ENCODE results near the gene TBXAS1. TPM values are rescaled to one million over a fixed set of nuclear protein-coding genes. Genes with fewer than 3 reads are reported as not detected.

The TBXAS1 gene
- total RNA-seq, 4 donors from 2014 or later: 9.8 to 31.3 (median 13.5) TPM

GRCh38 chr7:139887992-139888481 lies 59.0 kb downstream of the TBXAS1 start:
- Histone ChIP-seq H3K4me1 (no peaks in the 10 kb centered on the region), H3K9me3 (no peaks in the 10 kb centered on the region), H3K27ac (replicated peaks in 1 of 4) (no peak overlapping the region), H3K4me3 (no peak overlapping the region), H3K36me3 (no peaks in the 10 kb centered on the region), H3K27me3 (no peaks in the 10 kb centered on the region)
- peak; percentile 26 for DNase-seq (ENCODE audit: extremely low spot score)
- intact Hi-C loops (cut with DNase I): no loop called here
- no peak for TF ChIP-seq POLR2A (IDR thresholded peaks at IDR 0.05; ENCODE audit: low read depth)
- no peak for TF ChIP-seq POLR2AphosphoS5 (IDR thresholded peaks at IDR 0.05)
- TF ChIP-seq EP300 (IDR thresholded peaks at IDR 0.05): no peak
- no peak for TF ChIP-seq CTCF (IDR thresholded peaks at IDR 0.05)
- WGBS: 84% methylated on average over 5 of the region's 5 CpGs

- Histone ChIP-seq H3K27me3 (no peaks in the 10 kb centered on the region), H3K4me3 (no peak overlapping the region), H3K9me3 (no peaks in the 10 kb centered on the region), H3K36me3 (no peaks in the 10 kb centered on the region), H3K27ac (replicated peaks in 1 of 4) (no peak overlapping the region), H3K4me1 (no peaks in the 10 kb centered on the region)
- peak; percentile 12 for DNase-seq (ENCODE audit: extremely low spot score)
- WGBS: 93% methylated on average over 5 of the region's 5 CpGs
- TF ChIP-seq POLR2AphosphoS5 (IDR thresholded peaks at IDR 0.05) (no peak), EP300 (IDR thresholded peaks at IDR 0.05) (no peak), CTCF (IDR thresholded peaks at IDR 0.05) (no peak), POLR2A (IDR thresholded peaks at IDR 0.05; ENCODE audit: low read depth) (no peak)
- intact Hi-C loops (cut with DNase I): no loop called here
These were observed 60.3 kb downstream of the TBXAS1 start for GRCh38 chr7:139889186-139889871.

GRCh38 chr7:139893461-139893860 lies 64.4 kb downstream of the TBXAS1 start:
- 80% methylated on average over 1 of the region's 1 CpG for WGBS
- TF ChIP-seq CTCF (IDR thresholded peaks at IDR 0.05): no peak
- no peak for TF ChIP-seq EP300 (IDR thresholded peaks at IDR 0.05)
- no peak for TF ChIP-seq POLR2A (IDR thresholded peaks at IDR 0.05; ENCODE audit: low read depth)
- TF ChIP-seq POLR2AphosphoS5 (IDR thresholded peaks at IDR 0.05): no peak

GRCh38 chr7:139893999-139894398 lies 64.9 kb downstream of the TBXAS1 start:
- no peaks in the 10 kb centered on the region for H3K9me3 ChIP-seq
- H3K27me3 ChIP-seq: no peaks in the 10 kb centered on the region
- no peaks in the 10 kb centered on the region for H3K36me3 ChIP-seq
- H3K4me3 ChIP-seq: no peak overlapping the region
- no peak for TF ChIP-seq POLR2A (IDR thresholded peaks at IDR 0.05; ENCODE audit: low read depth)
- TF ChIP-seq CTCF (IDR thresholded peaks at IDR 0.05): no peak
- no peak for TF ChIP-seq POLR2AphosphoS5 (IDR thresholded peaks at IDR 0.05)
- TF ChIP-seq EP300 (IDR thresholded peaks at IDR 0.05): no peak
- no peak overlapping the region for H3K27ac ChIP-seq (replicated peaks in 1 of 4)
- intact Hi-C loops (cut with DNase I): no loop called here
- H3K4me1 ChIP-seq: no peaks in the 10 kb centered on the region
- 79% methylated on average over 3 of the region's 4 CpGs for WGBS
- peak; percentile 39 for DNase-seq (ENCODE audit: extremely low spot score)

More at GRCh38 chr7:139893461-139893860, 64.4 kb downstream of the TBXAS1 start:
- Histone ChIP-seq H3K27me3 (no peaks in the 10 kb centered on the region), H3K4me3 (no peak overlapping the region), H3K9me3 (no peaks in the 10 kb centered on the region), H3K27ac (replicated peaks in 1 of 4) (no peak overlapping the region), H3K4me1 (no peaks in the 10 kb centered on the region), H3K36me3 (no peaks in the 10 kb centered on the region)
- intact Hi-C loops (cut with DNase I): no loop called here
- no peak for DNase-seq (ENCODE audit: extremely low spot score)

Data from esophagus muscularis mucosa (tissue), 4 donors.